HG02763 (cell line): Measurements from ENCODE around the gene FLOT2.
"Not testable (repeated sequence)": the region's sequence is repeated elsewhere in the genome, so short reads cannot be mapped to it uniquely, and the experiment has no call there.

Source experiments
- ATAC-seq: cut with Tn5 transposase; IDR thresholded peaks from one replicate; pipeline ENCODE4 v1.9.1; 2021; ENCODE audit warnings: mild to moderate bottlenecking, moderate library complexity; ENCODE audit not compliant: unreplicated experiment

Gene FLOT2

GRCh38 chr17:28917029-28917428, 19.5 kb upstream of the FLOT2 start:
- ATAC-seq, result no peak

GRCh38 chr17:28916302-28916934, 18.9 kb upstream of the FLOT2 start:
- ATAC-seq, result no peak

DNA sequence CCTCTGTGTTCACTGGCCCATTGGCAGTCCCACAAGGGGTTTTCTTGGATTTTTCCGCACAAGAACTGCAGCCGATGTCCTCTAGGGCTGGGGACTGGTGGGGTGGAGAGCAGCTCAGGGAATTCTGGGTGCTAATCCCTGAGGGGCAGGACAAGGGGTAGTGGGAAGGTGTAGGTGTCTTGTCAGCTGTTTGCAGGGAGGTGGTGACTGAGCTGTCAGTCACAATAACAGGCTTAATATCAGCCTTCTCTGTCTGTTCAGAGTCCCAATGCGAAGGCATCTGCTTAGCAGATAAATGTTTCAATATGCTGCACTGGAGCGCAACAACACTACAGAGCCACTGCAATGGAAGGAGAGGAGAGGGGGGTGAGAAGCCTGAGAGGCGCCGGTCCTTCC, 15.4 kb upstream of the FLOT2 start:
- no peak for ATAC-seq

GRCh38 chr17:28912281-28912937, 14.9 kb upstream of the FLOT2 start:
- ATAC-seq, result no peak

GRCh38 chr17:28911411-28912045, 14.0 kb upstream of the FLOT2 start:
- no peak for ATAC-seq

DNA sequence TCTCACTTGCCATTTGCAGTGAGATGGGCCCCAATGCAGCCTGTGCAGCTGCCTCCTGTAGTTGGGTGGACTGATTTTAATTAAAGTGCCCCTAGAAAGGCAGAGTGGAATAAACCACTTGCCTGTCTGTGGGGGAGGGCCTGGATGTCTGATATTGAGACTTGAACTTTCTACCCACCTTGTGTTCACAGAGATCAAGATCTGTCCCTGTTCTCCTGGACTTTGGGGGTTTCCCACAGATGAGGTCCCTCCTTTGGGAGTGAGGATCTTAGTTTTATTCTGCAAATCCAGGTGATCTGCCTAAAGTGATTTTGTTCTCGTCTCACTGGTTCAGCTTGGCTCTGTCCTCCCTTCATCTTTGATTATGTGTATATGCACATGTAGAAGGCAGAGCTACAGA, 13.0 kb upstream of the FLOT2 start:
- ATAC-seq, result no peak

DNA sequence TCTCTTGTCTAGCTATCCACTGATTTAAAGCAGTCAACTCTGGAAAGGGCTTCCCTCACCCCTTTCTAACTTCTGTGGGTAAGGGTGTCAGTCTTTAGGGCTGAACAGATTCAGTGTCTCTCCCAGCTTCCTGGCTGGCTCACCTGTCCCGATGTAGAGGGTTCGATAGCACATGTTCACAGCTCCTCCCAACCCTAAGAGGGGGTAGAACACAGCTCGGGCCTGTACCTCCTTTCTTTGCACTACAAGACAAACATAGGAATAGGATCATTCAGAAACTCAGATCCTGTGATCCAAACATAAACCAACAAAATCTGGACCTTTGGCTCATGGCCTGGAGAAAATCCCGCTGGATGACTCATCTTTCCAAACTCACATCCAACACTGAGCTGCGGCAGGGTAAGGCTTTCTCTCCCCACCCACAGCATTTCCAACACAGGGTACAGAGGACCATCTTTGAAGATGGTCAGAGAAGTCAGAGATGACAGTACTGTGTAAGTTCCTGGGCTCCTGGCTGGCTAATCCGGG, 11.2 kb upstream of the FLOT2 start:
- no peak for ATAC-seq

DNA sequence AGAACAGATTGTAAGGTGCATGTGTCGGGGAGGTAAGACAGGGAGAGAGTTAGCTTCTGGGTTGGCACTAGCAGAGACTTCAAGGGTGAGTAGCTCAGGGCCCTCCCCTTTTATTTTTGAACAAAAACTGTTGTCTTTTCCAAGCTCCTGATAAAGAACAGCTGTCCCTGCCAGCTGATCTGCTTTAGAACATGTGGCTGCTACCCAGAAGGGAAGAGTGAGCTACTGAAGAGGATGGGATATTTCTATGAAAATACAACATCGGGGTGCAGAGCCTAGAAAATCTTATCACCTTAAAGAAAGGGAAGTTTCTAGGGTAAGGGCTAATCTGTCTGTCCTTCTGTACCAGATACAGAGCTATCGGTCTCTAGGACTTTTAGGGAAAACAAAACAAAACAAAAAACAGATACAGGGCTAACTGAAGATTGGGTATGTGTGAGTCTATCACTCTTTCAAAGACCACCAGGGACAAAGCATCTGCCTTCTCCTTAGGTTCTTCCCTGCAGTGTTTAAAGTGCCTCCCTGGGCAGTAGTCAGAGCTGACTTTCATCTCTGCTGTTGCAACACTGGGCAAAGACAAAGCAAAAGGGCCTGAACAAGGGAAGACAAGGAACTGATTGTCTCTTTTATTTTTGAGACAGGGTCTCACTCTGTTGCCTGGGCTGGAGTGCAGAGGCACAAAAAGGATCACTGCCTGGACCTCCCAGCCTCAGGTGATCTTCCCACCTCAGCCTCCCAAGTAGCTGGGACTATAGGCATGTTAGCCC, 10.4 kb upstream of the FLOT2 start:
- no peak for ATAC-seq

GRCh38 chr17:28906706-28907438, 9.3 kb upstream of the FLOT2 start:
- ATAC-seq, result no peak

DNA sequence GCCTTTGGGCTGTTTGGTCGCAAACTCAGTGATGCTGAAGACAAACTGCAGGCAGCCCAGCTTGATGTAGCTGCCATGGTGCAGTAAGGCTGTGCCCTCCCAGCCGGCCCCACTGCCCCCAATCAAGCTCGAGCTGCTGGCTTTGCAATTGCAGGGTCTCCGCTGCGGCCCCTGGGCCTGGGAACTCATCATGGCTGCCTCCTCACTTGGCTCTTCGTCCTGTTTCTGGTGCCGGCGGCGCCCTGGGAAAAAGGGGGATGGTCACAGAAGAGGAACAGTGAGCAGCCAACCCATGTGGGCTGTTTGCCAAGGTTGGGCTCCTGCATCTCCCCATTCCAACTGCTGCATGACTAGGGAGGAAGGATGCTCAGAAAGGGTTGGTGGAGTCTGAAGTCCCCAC, 8.7 kb upstream of the FLOT2 start:
- no peak for ATAC-seq

DNA sequence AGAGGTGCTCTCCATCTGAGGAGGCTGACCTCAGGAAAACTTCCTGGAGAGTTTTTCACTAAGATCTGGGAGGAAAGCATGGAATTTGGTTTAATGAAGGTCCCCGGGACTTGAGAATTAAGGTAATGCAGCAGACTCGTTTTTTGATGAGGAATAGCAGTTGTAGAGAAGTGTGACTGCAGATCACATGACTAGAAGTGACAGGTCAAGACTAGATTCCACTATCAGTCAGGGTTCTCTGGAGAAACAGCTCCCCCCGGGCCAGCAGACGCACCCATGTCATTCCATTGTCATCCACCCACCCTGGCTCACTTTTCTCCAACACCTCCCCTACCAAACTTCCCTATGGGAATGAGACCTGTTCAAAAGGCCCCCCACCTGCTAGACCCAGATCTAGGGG, 7.3 kb upstream of the FLOT2 start:
- no peak for ATAC-seq

DNA sequence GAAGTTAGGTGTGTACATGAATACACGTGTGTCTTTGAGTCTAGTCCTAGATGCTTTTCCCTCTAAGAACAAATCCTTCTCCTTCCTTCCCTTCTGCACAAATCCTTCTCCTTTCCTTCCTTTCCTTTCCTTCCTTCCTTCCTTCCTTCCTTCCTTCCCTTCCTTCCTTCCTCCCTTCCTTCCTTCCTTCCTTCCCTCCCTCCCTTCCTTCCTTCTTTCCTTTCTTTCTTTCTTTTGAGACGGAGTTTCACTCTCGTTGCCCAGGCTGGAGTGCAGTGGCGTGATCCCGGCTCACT, 6.0 kb upstream of the FLOT2 start:
- ATAC-seq, result not testable (repeated sequence)

DNA sequence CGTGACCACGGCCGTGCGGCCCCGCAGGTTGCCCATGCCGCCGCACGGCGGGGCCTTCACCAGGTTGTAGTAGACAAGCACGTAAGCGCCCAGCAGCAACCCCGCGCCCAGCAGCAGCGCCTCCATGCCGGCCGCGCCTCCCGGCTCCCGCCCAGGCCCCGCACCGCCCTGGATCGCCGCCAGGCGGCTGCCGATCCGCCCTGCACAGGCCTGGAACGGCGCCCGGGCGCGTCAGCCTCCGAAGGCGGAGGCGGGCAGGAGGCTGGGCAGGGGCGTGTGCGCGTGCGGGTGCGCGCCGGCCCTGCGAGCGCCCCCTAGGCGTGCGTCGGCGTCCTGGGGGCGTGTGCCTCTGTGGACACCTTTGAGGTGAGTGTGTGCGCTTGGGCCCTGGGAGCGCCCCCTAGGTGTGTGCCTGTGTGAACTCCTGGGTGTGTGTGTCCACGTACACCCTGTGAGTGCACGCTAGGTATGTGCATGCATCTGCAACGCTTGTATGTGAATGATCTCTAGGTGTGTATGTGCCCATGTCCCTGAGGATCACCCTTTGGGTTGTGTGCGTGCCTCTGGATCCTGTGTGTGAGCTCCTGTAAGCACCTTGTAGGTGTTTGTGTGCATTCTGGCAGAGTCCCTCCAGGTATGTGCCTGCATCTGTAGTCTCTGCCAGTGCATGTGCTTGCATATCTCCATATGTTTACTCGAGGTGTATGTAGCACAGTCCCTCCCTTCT, 5.4 kb upstream of the FLOT2 start, which contains the start of gene DHRS13:
TSS of gene DHRS13 (minus strand) at position 261 of the 727 bp plus-strand sequence. CDS start at position 126, 135 bp downstream.
- peak; percentile 84 for ATAC-seq

DNA sequence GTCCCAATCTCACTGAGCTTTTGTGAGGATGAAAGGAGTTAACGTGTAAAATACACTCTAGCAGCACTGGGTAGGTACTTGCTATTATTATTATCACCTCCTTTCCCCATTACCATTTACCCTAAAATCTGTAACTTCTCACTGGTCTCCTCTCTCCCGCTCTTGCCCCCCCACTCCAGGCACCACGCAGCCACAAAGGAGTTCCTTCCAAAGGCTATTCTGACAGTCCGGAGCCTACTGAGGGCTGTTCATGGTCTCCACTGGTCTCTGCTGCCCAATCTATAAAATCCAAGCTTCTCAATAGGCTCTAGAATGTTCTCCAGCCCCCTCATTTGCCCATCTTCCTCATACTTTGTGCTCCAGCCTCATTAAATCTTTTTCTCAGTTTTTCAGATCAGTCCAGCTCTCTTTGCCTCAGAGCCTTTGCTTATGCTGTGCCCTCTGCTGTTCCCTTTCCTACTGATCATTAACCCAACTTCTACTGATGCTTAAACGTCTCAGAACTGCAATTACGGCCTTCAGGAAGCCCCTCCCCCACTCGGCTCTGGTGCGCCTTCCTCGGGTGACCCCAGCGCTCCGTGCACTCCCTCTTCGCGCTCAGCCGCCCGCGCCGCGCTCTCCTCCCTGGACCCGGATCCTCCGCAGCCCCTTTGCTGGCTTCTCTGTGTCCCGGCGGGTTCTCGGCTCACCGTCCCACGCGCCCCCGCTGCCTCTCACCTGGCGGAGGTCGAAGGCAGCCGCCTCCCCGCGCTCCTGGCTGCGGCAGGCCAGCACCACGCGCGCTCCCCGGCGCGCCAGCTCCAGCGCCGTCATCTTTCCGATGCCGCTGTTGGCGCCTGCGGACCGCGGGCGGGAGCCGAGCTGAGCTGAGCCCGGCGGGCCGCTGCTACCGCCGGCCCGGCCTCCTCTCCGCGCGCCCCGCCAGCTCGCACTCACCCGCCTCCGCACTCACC, 4.6 kb upstream of the FLOT2 start:
- peak; percentile 10 for ATAC-seq

DNA sequence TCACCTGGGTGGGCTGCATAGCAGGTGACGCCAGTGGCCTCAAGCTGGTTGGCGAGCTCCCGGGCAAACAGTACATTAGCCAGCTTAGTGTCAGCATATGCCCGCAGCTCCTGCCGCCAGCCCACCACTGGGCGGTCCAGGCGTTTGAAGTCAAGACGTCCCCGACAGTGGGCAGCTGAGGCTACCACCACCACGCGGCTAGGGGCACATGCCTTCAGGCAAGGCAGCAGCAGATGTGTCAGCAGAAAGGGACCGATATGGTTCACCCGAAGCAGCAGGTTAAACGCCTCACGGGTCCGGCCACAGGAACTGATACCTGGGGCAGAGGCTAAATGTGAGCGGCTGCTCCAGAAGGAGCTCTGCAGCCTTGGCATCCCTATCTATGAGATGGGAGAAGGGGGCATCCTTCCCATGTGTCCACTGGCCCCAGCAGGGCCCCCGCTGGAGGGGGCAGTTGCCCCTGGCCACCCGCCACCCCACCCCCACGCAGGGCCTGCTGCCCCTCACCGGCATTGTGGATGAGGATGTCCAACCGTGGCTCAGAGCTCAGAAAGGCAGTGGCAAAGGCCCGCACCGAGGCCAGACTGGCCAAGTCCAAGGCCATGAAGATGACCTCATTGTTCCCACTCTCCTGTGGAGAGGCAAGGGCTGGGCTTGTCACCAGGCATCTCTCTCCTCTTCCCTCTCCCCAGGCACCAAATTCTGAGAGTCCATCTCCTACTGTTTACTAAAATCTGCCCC, 3.6 kb upstream of the FLOT2 start:
- ATAC-seq, result no peak

DNA sequence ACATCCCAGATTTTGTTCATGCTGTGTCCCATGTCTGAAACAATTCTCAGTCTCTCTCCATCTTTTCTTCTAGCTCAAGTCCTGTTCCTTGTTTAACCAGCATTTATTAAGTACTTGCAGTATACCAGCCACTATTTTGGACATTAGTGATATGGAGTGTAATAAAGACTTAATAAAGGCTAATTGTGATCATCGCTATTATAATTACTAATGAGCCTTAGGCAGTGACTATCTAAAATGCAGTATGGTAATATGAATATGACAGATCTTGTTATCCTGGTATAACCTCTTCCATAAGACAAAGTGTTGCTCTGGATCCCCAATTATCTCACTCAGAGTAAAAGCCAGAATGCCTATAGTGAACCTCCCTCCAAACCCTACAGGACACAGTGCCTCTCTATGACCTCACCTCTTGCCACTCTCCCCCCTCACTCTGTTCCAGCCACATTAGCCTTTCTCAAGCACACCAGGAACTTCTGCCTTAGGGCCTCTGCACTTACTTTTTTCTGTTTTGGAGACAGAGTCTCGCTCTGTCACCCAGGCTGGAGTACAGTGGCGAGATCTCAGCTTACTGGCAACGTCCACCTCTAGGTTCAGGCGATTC, 1.8 kb upstream of the FLOT2 start:
- no peak for ATAC-seq

DNA sequence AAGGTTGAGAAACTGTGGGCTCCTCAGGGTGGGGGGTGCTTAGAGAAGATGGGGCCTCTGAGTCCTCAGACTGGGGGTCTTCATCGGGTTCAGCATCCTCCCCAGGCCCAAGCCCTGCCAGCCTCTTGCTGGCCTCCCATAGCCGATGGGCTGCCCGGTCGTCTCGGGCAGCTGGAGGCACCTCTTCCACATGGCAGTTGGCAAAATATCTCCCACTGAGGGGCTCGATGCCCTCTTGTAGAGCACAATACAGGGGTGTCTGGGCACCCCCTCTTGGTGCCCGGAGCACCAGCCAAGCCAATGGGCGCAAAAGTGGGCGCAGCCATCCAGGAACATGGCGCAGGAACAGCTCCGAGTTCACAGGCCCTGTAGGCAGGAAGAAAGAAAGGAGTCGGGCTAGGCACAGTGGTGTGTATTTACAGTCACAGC, 1.0 kb upstream of the FLOT2 start:
- ATAC-seq, result no peak
